Fibroblast of skin of back (primary cell): ENCODE measurements around the gene CAMTA2.

ENCODE experiments used
- DNase-seq: peaks from one replicate; pipeline ENCODE4 v3.0.0-alpha.2; 2013

Gene CAMTA2

DNA sequence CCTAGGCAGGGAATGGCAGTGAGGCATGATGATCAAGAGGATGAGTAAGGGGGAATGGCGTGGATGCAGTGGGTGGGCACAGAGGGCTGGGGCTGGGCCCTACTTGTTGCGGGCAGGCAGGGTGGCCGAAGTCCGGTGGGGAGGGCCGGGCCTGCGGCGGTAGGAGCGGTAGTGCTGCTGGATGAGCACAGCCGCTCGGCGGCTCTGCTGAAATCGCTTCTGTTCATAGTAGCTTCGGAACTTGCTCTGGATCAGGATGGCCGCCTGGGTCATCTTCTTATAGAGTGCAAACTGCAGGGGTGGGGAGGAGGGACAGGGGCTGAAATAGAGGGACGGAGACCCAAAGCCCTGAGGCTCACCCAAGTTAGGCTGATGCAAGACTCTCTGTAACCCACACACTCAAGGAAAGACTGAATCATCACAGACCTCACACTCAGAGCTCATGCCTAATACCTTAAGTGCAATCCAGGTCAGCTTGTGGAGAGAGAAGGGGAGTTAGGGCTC is 18.4 kb downstream of the CAMTA2 start:
- DNase-seq: peak; percentile 95

DNA sequence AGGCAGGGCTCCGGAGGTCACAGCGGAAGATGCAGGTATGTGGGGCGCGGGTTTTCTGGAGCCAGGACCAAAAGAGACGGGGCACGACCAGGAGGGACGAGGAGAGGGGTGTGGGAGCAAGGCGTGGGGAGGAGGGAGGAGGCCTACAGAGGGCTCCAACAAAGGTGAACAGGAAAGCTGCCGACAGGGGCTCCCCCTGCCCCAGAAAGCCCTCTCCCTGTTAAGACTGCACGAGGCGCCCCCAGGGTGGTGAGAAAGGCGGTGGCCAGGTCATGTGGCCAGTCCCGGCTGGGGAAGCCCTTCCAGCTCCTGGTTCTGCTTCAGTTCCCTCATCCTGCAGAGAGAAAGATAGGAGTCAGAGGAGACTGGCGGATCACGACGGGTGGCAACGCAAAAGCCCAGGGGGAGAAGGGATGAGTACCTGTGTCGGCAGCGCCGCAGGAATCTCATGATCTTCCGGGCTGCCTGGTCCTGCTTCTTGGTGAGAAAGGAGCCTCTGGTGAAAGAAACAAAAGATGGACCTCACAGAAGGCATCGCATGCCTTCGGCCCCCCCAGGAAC is 18.9 kb downstream of the CAMTA2 start:
- peak; percentile 27 for DNase-seq

DNA sequence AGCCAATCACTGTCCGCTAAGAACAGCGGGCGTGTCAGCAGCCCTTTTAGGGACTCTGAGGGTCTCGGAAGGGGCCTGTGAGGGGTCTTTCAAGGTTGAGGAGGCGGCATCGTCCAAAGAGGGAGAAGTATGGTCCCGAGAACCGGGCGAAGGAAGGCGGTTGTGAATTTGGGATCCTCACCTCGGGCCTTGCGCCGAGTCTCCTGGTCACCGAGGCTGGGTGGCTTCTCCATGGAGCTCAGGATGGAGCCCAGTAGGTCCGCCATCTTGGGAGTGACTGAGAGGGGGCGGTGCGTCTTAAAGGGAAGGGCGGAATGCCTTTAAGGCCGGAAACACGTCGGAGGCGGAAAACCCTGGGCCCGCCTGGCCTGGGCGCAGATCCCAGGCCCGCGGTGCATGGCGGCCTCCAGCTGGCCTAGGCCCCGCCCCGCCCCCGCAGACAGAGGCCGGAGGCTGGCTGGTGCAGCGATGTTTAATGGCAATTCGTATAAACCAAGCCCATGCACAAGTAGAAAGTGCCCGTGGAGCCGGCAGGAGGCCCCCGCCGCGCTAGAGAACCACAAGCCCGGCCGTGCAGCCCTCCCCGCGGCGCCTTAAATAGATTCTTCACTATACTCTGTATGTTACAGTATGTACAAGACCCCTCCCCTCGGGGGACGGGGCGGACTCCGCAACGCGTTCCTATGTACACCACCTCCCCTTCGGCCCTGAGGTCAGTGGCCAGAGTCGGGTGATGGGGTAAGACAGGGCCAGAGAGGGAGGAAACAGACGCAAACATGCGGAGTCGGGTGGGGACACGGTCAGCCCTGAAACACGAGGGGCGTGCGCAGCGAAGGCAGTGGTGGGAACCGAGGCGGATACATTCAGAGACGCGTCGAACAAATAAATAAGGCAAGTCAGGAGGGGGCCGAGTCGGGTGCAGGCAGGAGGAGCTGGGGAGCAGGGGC is 19.7 kb downstream of the CAMTA2 start, which contains the start of gene SPAG7:
TSS of gene SPAG7 (minus strand) at position 279 of the 947 bp plus-strand sequence. CDS start at position 266, 13 bp downstream.
- peak; percentile 94 for DNase-seq

DNA sequence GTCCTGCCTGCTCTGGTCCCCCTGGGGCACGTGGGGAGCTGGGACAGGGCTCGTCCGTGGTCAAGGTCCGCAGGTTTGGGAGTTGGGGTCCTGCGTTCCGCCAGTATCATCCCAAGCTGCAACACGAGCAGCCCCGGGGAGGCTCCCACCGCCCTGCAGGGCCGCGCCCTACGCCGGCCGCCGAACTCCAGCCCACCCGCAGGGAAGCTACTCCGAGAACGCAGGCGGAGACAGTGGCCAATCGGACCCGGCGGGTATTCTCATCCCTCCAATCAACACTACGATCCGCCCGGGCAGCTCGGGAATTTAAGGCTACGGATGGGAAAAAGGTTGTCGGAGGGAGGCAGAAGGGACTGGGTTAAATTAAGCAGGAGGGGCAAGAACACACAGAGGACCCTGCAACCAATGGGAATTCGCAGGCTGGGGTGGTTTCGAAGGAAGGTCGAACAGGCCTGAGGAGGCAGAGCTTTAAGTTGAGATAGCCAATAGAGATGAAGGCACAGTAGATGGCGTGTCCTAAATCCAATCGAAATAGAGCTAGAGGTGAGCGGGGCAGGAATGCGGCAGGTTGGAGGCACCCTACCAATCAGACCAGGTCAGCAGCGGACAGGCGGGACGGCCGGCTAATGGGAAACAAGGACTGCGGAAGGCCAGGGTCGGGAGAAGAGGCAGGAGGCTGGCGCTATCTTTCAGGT is 20.5 kb downstream of the CAMTA2 start:
- DNase-seq: peak; percentile 100

DNA sequence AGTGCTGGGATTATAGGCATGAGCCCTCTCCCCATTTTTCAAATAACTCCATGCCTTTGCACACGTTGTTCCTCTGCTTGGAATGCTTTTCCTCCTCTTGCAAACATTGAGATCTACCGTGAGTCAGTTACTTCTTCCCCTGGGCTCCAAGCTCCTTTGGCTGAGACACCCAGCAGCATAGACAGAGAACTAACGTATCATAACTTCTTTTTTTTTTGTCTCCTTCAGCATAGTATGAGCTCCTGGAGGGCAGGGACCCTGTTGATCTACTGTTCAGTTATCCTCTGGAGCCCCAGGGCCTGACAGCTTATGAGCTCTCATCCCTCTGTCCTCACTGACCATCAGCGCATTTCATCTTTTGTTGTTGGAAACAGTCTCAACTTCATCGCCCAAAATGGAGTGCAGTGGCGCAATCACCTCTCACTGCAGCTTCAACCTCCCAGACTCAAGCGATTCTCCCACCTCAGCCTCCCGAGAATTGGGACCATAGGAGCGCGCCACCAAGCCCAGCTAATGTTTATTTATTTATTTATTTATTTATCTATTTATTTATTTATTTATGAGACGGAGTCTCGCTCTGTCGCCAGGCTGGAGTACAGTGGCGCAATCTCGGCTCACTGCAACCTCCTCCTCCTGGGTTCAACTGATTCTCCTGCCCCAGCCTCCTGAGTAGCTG is 22.0 kb downstream of the CAMTA2 start:
- DNase-seq: no peak

DNA sequence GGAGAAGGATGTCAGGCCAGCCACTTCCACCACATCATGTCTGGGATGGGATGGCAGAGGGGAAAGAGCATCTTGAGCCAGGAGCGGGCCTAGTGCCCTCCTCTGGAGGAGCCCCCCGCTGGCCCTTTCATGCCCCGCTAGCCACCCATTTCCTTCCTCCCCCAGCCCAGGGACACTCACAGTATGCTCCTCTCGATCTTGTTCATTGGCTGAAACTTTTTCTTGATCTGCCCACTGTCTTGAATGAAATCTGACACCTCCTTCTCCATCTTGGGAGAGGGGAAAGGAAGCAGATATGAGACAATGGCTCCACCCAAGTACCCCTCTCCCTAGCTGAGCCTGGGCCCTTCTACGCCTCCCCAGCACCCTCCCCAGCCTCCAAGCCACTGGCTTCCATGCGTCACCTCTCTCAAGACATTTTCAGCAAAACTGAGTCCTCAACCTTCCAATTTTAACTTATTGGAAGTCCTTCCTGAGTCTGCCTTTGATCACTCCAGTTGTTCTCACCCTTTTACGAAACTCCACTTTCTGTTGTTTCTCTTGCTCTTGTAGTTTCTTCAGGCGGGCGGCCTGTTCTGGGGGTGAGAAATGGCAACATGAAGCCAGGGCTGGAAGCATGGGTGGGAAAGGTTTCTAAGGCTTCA is 27.1 kb downstream of the CAMTA2 start:
- no peak for DNase-seq

DNA sequence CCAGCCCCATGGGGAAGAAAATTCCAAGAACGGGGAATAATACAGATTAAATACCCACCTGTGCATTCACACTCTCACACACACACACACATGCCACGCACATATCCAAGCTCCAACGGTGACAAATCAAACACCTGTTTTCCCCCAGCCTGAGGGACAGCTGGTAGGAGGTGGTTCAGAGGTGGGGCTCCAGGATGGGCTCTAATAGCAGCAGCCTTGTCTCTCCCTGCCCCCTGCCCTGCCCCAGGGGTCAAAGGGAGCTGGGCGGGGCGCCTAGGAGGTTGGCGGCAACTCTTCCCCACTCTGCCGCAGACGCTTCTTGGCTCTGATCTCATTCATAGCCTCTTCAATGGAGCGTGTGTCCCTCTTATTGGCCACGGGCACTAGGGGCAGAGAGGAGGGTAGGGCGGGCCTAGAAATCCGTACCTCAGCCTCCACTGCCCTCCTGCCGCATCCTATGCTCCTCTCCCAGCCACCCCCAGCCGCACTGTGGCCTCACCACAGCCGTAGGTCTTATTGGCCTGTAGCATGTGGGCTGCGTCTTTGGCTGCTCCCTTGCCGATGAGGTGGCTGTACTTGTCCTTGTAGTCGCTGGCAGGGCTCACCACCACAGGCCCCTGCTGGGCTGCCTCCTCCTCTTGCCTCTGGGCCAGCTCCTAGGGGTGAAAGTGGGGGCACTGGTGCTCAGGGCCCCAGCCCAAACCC is 28.1 kb downstream of the CAMTA2 start:
- DNase-seq: no peak

DNA sequence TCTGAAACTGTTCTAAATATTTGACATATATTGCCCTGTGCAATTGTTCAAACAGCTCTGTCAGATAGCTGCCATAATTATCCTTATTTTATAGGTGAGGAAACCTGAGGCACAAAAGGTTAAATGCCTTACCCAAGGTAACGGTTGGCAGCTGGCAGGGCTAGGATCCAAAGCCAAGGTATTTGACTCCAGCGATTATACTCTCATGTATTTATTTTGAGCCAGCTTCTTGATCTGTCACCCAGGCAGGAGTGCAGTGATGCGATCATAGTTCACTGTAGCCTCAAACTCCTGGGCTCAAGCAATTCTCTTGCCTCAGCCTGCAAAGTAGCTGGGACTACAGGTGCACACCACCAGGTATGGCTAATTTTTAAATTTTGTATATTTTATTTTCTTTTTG is 29.4 kb downstream of the CAMTA2 start:
- DNase-seq: no peak

DNA sequence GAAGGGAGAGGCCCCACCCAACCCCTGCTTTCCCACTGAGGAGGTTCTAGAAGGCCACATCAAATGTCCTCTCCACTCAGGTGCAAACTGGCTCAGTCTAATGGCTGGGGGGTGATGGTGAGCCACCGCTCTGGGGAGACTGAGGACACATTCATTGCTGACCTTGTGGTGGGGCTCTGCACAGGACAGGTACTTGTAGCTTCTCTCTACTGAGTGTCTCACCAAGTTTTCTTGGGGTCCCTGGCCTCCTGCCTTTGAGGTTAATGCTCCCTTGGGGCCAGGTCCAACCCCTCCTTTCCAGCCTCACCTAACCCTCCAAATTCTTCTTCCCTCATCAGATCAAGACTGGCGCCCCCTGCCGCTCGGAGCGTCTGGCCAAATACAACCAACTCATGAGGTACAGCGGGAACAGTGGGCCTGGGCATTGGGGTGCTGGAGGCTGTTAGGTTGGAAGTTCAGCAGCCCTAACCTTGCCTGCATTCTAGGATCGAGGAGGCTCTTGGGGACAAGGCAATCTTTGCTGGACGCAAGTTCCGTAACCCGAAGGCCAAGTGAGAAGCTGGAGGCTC is 30.9 kb downstream of the CAMTA2 start:
- DNase-seq: no peak

DNA sequence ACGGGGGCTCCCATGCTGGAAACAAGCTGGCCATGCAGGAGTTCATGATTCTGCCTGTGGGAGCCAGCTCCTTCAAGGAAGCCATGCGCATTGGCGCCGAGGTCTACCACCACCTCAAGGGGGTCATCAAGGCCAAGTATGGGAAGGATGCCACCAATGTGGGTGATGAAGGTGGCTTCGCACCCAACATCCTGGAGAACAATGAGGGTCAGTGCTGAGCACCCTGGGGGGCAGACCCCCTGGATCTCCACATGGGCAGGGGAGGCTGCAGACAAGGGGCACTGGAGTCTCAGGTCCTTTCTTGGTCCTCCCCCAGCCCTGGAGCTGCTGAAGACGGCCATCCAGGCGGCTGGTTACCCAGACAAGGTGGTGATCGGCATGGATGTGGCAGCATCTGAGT is 32.4 kb downstream of the CAMTA2 start:
- DNase-seq: no peak

DNA sequence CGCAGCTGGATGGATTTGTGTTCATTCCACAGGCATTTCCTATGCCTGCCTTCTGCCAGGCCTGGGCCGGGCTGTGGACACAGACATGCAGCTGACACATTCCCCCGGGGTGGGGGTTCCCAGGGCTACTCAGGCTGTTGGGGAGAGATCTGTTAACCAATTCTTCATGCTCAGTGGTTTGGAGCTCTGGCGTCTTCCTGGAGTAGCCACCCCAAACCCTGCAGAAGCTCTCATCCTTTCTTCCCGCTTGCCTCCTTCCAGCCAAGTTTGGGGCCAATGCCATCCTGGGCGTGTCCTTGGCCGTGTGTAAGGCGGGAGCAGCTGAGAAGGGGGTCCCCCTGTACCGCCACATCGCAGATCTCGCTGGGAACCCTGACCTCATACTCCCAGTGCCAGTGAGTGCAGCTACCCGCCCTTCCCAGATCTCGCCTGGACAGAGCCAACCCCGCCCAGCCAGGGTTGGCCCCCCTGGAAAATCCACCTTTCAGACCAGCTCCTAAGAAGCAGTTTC is 34.0 kb downstream of the CAMTA2 start:
- DNase-seq: peak; percentile 67

DNA sequence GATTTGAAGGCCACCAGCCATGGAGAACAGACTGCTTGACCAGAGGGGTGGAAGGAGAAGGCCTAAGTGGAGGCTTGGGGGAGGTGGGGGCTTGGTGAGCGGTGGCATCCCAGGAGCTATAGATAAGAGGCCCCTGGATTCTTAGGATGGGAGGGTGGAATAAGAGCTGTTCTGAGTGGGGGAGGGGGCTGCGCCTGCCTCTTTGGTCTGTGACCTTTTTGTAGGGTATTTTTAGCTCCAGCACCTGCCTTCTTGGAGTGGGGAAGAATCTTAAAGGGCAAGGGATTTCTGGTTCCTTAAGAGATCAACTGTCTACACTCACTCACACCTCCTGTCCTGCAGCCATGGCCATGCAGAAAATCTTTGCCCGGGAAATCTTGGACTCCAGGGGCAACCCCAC is 36.0 kb downstream of the CAMTA2 start:
- DNase-seq: no peak

DNA sequence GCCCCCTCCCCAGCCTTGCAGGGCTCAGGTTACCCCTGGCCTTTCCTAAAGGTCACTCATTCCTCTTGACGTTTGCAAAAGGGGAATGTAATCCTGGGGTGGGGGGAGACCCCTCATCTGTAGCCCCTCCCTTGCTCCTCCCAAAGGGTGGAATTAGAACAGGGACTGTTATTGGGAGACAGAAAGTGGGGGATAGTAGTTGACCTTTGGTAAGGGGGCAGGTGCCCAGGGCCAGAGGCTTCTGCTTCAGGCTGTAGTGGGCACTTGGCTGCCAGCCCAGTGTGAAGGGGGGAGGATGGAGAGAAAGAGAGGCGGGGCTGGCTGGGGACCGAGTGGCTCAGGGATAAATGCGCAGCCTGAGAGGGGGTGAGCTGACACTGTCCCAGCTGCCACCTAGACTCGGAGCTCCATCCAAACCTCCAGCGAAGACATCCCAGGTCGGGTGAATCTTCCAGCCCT is 36.7 kb downstream of the CAMTA2 start, which contains the start of gene ENO3:
TSS of gene ENO3 (plus strand) at position 374 of the 459 bp plus-strand sequence. CDS start 711 bp downstream, outside the sequence.
- DNase-seq: no peak

DNA sequence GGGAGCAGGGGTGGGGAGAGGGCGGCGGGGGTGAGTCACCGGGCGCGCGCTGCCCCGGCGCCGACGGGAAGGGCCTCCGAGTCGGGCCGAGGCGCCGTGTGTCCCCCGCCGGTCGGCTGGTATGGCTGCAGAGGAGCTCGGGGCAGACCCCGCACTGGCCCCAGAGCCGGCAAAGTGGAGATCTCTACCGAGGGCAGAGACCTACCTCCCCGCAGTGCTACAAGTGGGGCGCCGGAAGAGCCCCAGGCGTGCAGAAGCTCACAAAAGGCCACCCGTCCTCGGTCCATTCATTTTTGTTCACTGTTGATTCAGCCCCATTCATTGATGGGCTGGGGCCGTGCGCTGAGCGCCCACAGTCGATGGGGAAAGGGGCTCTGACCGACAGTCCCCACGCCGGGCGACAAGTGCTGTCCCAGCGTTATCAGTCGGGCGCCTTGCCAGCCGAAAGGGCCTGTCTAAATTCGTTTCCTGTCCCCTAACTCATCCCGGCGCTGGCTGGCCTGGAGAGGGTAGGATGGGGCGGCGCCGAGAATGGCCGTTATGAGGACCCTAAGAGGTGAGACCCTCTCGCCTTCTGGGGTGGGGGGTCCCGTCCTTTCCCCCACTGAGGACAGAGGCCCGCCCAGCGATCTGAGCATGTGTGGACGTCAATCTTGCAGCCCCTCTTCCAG is 37.3 kb downstream of the CAMTA2 start:
- no peak for DNase-seq

DNA sequence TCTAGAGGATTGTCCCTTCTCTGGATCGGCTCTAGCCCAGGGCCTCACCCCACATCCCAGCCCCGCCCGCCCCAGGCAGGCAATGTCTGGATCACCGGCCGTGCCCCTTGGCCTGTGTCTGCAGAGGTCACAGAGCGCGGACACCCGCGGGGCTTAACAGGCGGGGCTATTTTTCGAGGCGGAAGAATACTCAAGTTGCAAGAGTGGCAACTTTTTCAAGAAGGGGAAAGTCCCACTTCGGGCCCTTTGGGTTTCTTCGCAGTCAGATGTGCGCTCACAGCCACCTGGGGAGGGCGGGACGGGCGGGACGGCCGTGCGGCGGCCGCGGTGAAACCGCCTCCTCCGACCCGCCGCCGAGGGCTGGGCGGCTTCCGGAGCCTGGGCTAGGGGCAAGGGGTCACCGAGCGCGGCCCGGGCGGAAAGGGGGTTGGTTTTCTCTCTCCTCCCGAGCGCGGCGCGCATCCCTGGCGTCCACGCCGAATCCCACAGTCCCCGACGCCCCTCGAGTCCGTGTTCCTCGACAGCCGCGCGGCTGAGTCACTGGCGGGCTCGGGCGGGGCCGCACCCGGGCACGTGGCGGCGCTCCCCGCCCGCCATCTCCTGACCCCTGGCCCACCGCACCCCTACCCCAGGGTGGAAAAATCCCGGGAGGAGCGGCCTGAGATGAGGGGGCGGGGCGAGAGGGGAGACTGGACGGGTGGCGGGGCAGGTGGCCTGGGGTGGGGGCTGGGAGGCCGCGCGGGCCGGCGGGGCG is 38.0 kb downstream of the CAMTA2 start:
- peak; percentile 75 for DNase-seq

DNA sequence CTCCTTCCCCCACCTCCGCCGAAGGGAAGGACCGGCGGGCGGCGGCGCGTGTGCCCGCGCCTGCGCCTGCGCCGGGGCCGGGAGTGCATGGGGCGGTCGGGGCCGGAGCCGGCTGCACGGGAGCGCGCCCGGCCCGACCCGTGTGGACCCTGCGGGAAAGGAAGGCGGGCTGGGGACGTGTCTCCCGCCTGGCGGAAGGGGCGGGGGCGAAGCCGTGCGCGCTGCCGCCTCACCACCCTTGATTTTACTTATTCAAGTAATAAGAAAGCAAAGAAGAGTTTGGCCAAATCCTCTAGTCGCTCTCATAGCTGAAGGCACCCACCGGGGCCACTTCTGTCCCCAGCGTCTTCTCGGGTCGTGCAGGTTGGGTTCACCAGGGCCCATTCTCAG is 38.5 kb downstream of the CAMTA2 start:
- peak; percentile 91 for DNase-seq

DNA sequence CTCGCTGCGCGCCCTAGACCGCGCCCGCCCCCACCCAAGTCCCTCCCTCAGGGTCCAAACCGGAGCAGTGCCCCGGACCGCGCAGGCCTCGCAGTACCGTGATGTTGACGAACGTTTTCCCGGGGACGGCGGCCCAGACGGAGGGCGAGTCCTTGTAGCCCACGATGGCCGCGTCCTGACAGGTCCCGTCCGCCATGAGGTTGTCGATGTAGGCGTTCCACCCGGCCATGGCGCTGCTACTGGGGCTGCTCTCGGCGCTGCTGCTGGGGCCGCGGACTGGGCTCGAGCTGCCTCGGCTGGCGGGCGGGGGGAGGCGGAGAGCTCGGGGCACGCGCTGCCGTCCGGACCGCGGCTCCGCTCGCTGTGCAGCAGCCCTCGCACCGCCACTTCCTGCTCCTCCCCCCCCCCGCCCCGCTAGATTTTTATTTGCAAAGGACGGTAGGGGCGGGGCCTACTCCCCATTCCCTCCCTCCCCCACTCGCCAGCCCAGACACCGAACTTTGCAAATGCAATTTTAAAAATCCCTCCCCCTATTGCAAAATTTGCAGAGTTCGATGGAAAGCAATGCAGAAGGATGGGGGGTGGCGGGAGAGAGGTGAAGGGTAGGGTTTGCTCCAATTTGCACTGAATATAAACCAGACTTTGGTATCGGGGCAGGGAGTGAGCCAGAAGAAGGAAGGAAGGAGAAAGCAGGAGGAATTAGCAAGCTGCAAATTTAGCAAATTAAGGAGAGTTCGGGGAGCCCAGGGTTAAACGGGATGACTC is 39.1 kb downstream of the CAMTA2 start, which contains the start of gene PFN1:
TSS of gene PFN1 (minus strand) at position 365 of the 765 bp plus-strand sequence. CDS start at position 229, 136 bp downstream.
- DNase-seq: peak; percentile 91
